ENCODE data around the gene METRNL.
"Not testable (repeated sequence)": the region's sequence is repeated elsewhere in the genome, so short reads cannot be mapped to it uniquely, and the experiment has no call there.

The METRNL gene

GRCh38 chr17:83108709-83109108, 29.3 kb downstream of the METRNL start:
- no peak for DNase-seq

- DNase-seq: no peak
Observed at GRCh38 chr17:83109386-83109785, 30.0 kb downstream of the METRNL start.

- peak; percentile 98 for DNase-seq
Observed at GRCh38 chr17:83109793-83110645, 30.6 kb downstream of the METRNL start.

- peak; percentile 33 for DNase-seq
Observed at GRCh38 chr17:83110735-83111134, 31.3 kb downstream of the METRNL start.

- no peak for DNase-seq
Observed at GRCh38 chr17:83111516-83112282, 32.3 kb downstream of the METRNL start.

- DNase-seq: no peak
Observed at GRCh38 chr17:83113381-83113780, 34.0 kb downstream of the METRNL start.

GRCh38 chr17:83113792-83114191, 34.4 kb downstream of the METRNL start:
- DNase-seq: no peak

- DNase-seq: no peak
Observed at GRCh38 chr17:83114706-83115105, 35.3 kb downstream of the METRNL start.

- DNase-seq: no peak
Observed at GRCh38 chr17:83115202-83115651, 35.8 kb downstream of the METRNL start.

- no peak for DNase-seq
Observed at GRCh38 chr17:83115832-83116231, 36.4 kb downstream of the METRNL start.

- DNase-seq: no peak
Observed at GRCh38 chr17:83116311-83116771, 36.9 kb downstream of the METRNL start.

GRCh38 chr17:83116783-83117555, 37.6 kb downstream of the METRNL start:
- DNase-seq: no peak

- no peak for DNase-seq
Observed at GRCh38 chr17:83117583-83117982, 38.2 kb downstream of the METRNL start.

- DNase-seq: no peak
Observed at GRCh38 chr17:83118071-83118841, 38.8 kb downstream of the METRNL start.

- DNase-seq: no peak
Observed at GRCh38 chr17:83119987-83120864, 40.8 kb downstream of the METRNL start.

GRCh38 chr17:83121473-83121872, 42.1 kb downstream of the METRNL start:
- not testable (repeated sequence) for DNase-seq

- DNase-seq: no peak
Observed at GRCh38 chr17:83121921-83122820, 42.8 kb downstream of the METRNL start.

- DNase-seq: no peak
Observed at GRCh38 chr17:83122834-83123233, 43.4 kb downstream of the METRNL start.

- no peak for DNase-seq
Observed at GRCh38 chr17:83123896-83124801, 44.7 kb downstream of the METRNL start.
